ENCODE data around the gene CHST13. TPM values are rescaled to one million over a fixed set of nuclear protein-coding genes. Genes with fewer than 3 reads are reported as not detected.
"Not testable (repeated sequence)": the region's sequence is repeated elsewhere in the genome, so short reads cannot be mapped to it uniquely, and the experiment has no call there.

Gene CHST13
- total and polyA plus RNA-seq, 2 of the 4 experiments (the other 2 are of a cell fraction) = not detected

GRCh38 chr3:126533506-126533905, 9.6 kb downstream of the CHST13 start:
- Histone ChIP-seq H3K9me3 (ENCODE audit: control insufficient read depth, insufficient read depth, low read length) (no peaks in the 10 kb centered on the region; the same call in 1 of the 2 replicates), H4K5ac (ENCODE audit: low read depth, low read length) (no peak overlapping the region), H3K4me1 (ENCODE audit: control insufficient read depth, insufficient read depth, low read length) (no peaks in the 10 kb centered on the region), H2AK9ac (replicated peaks; ENCODE audit: low read depth, low read length, poor library complexity) (no peak overlapping the region), H3K23ac (ENCODE audit: low read depth, low read length) (no peak overlapping the region), H3K79me1 (ENCODE audit: low read depth in 1 of 2, low read length in 2 of 2) (no peaks in the 10 kb centered on the region), H3K27me3 (ENCODE audit: control insufficient read depth, insufficient read depth, low read length) (peaks cover 52% of the 10 kb centered on the region), H4K91ac (ENCODE audit: insufficient read depth, low read depth, low read length) (no peak overlapping the region), H4K8ac (ENCODE audit: low read depth in 2 of 2, low read length in 2 of 2) (no peak overlapping the region), H3K36me3 (ENCODE audit: control insufficient read depth, insufficient read depth, low read length) (no peaks in the 10 kb centered on the region), H4K20me1 (ENCODE audit: insufficient read depth, low read length) (no peaks in the 10 kb centered on the region), H2AK5ac (ENCODE audit: low read depth, low read length) (no peak overlapping the region), H3K4me3 (ENCODE audit: insufficient read depth, low read depth, low read length) (no peak overlapping the region), H2BK5ac (ENCODE audit: low read depth, low read length, poor library complexity, severe bottlenecking) (no peak overlapping the region), H3K9ac (ENCODE audit: low read depth, low read length) (no peak overlapping the region), H2AFZ (replicated peaks; ENCODE audit: low read length, poor library complexity) (no peak overlapping the region), H2BK15ac (ENCODE audit: low read depth, low read length) (no peak overlapping the region), H3K18ac (ENCODE audit: low read depth, low read length) (no peak overlapping the region), H3K4me2 (ENCODE audit: low read depth, low read length) (no peak overlapping the region), H2BK20ac (ENCODE audit: low read depth, low read length) (no peak overlapping the region), H2BK120ac (ENCODE audit: low read depth, low read length) (no peak overlapping the region), H3K4ac (ENCODE audit: low read depth, low read length) (no peak overlapping the region), H3K27ac (ENCODE audit: insufficient read depth, low read length) (no peak overlapping the region), H3K14ac (replicated peaks; ENCODE audit: low read depth, low read length) (no peak overlapping the region), H3K56ac (ENCODE audit: extremely low read depth, insufficient read depth, low read length) (no peak overlapping the region), H3K9me1 (ENCODE audit: insufficient read depth, low read length) (no peaks in the 10 kb centered on the region)
- intact Hi-C loops (cut with micrococcal nuclease) = no loop called here
- no TSS peak for BruUV-seq (replicated peaks)
- ChIA-PET CTCF (no interaction called here), POLR2A (ENCODE audit: unreplicated experiment) (no interaction called here)
- in situ Hi-C loops (cut with MboI; ENCODE audit: low sequenced_read_pairs) = no loop called here
- no peak for ATAC-seq (ENCODE audit: low read depth)
- DNase-seq = no peak
- dilution Hi-C loops (cut with HindIII; ENCODE audit: low sequenced_read_pairs, unreplicated experiment) = no loop called here
- no peak for TF ChIP-seq NFE2L2 (IDR thresholded peaks at IDR 0.05; ENCODE audit: low read depth, low read length)
- TF ChIP-seq CTCF (conservative IDR thresholded peaks at IDR 0.05; ENCODE audit: low read depth, low read length) = no peak
- no peak for TF ChIP-seq CHD1 (IDR thresholded peaks at IDR 0.05; ENCODE audit: low read depth, low read length)
- no peak for TF ChIP-seq SMC3 (IDR thresholded peaks at IDR 0.05; ENCODE audit: low read depth, low read length)

- intact Hi-C loops (cut with micrococcal nuclease); H4K91ac ChIP-seq (ENCODE audit: insufficient read depth, low read depth, low read length); H3K23ac ChIP-seq (ENCODE audit: low read depth, low read length); dilution Hi-C loops (cut with HindIII; ENCODE audit: low sequenced_read_pairs, unreplicated experiment); H3K4me3 ChIP-seq (ENCODE audit: insufficient read depth, low read depth, low read length); H3K14ac ChIP-seq (replicated peaks; ENCODE audit: low read depth, low read length); in situ Hi-C loops (cut with MboI; ENCODE audit: low sequenced_read_pairs); BruUV-seq (replicated peaks); DNase-seq; H4K5ac ChIP-seq (ENCODE audit: low read depth, low read length); H2AK9ac ChIP-seq (replicated peaks; ENCODE audit: low read depth, low read length, poor library complexity); H2BK5ac ChIP-seq (ENCODE audit: low read depth, low read length, poor library complexity, severe bottlenecking); POLR2A ChIA-PET (ENCODE audit: unreplicated experiment); CTCF ChIA-PET; H3K4me1 ChIP-seq (ENCODE audit: control insufficient read depth, insufficient read depth, low read length); H3K56ac ChIP-seq (ENCODE audit: extremely low read depth, insufficient read depth, low read length); H3K79me1 ChIP-seq (ENCODE audit: low read depth in 1 of 2, low read length in 2 of 2); H3K9me1 ChIP-seq (ENCODE audit: insufficient read depth, low read length); H3K9me3 ChIP-seq (ENCODE audit: control insufficient read depth, insufficient read depth, low read length); H3K18ac ChIP-seq (ENCODE audit: low read depth, low read length); H2AFZ ChIP-seq (replicated peaks; ENCODE audit: low read length, poor library complexity); H2BK20ac ChIP-seq (ENCODE audit: low read depth, low read length); H3K4me2 ChIP-seq (ENCODE audit: low read depth, low read length); H3K9ac ChIP-seq (ENCODE audit: low read depth, low read length); H4K8ac ChIP-seq (ENCODE audit: low read depth in 2 of 2, low read length in 2 of 2); H2BK15ac ChIP-seq (ENCODE audit: low read depth, low read length); H3K27ac ChIP-seq (ENCODE audit: insufficient read depth, low read length); H3K4ac ChIP-seq (ENCODE audit: low read depth, low read length); H2BK120ac ChIP-seq (ENCODE audit: low read depth, low read length); ATAC-seq (ENCODE audit: low read depth); H4K20me1 ChIP-seq (ENCODE audit: insufficient read depth, low read length); H2AK5ac ChIP-seq (ENCODE audit: low read depth, low read length); H3K36me3 ChIP-seq (ENCODE audit: control insufficient read depth, insufficient read depth, low read length): not testable (repeated sequence)
- 94% methylated on average over 3 of the region's 7 CpGs; no CpG with 5 or more reads in 1 of the 2 experiments for WGBS, 2 experiments (ENCODE audit: extremely low coverage in 2 of 2, insufficient read length in 1 of 2)
- H3K27me3 ChIP-seq (ENCODE audit: control insufficient read depth, insufficient read depth, low read length) = peaks cover 49% of the 10 kb centered on the region
These were observed 10.8 kb downstream of the CHST13 start for GRCh38 chr3:126534716-126535115.
